WTC11 (cell line): ENCODE data around the gene ETV6. TPM values are rescaled to one million over a fixed set of nuclear protein-coding genes. Genes with fewer than 3 reads are reported as not detected.

Experiments used
- ATAC-seq: fragments of 200-7000 bp; cut with Tn5 transposase; 2 replicates; pipeline ENCODE4 v1.10.0; 2021; ENCODE audit warnings: mild to moderate bottlenecking, moderate library complexity
- CTCF ChIA-PET: fragments of 300-600 bp; sonication (Branson Sonifier 250); formaldehyde crosslinking; loops from one replicate; lab custom pipeline; 2021; ENCODE audit warnings: antibody characterized with exemption; lab: Charles Lee
- POLR2A ChIA-PET: fragments of 350-600 bp; sonication (Branson Sonifier 250); formaldehyde crosslinking; loops from one replicate; lab custom pipeline; 2021; ENCODE audit warnings: antibody characterized with exemption; lab: Charles Lee
- DNase-seq: peaks from one replicate; pipeline ENCODE4 v3.0.0; 2021; ENCODE audit warnings: low spot score
- H3K27ac Mint-ChIP-seq: 2 replicates; pipeline ENCODE4 v1.8.0; 2021; ENCODE audit warnings: mixed read lengths
- H3K27me3 Mint-ChIP-seq: 2 replicates; pipeline ENCODE4 v1.8.0; 2021; ENCODE audit warnings: low read depth, mild to moderate bottlenecking, moderate library complexity, mixed read lengths
- H3K36me3 Mint-ChIP-seq: 2 replicates; pipeline ENCODE4 v1.8.0; 2021; ENCODE audit warnings: mixed read lengths
- H3K4me1 Mint-ChIP-seq: 2 replicates; pipeline ENCODE4 v1.8.0; 2022; ENCODE audit warnings: mixed read lengths
- H3K4me3 Mint-ChIP-seq: 2 replicates; pipeline ENCODE4 v1.8.0; 2021; ENCODE audit warnings: mild to moderate bottlenecking, moderate library complexity, mixed read lengths
- H3K9me3 Mint-ChIP-seq: 2 replicates; pipeline ENCODE4 v1.8.0; 2021; ENCODE audit warnings: mixed read lengths
- CBFB ChIP-seq: sonication (generic); formaldehyde crosslinking; IDR thresholded peaks from 2 replicates; pipeline ENCODE4 v1.8.1; 2022; ENCODE audit warnings: mild to moderate bottlenecking, low read depth, missing genetic modification reagents
- EMX1 ChIP-seq: fragments of 250-450 bp; sonication (Bioruptor Pico); IDR thresholded peaks from 2 replicates; pipeline ENCODE4 v1.8.0; 2021; ENCODE audit warnings: mild to moderate bottlenecking
- ESRRA ChIP-seq: sonication (generic); formaldehyde crosslinking; IDR thresholded peaks from 2 replicates; pipeline ENCODE4 v1.8.1; 2022; ENCODE audit warnings: mild to moderate bottlenecking, missing genetic modification reagents, borderline replicate concordance
- FOXP1 ChIP-seq: sonication (generic); formaldehyde crosslinking; IDR thresholded peaks from 2 replicates; pipeline ENCODE4 v1.8.0; 2022; ENCODE audit warnings: missing genetic modification reagents, mild to moderate bottlenecking, moderate library complexity, borderline replicate concordance
- GABPB1 ChIP-seq: sonication (generic); formaldehyde crosslinking; IDR thresholded peaks from 2 replicates; pipeline ENCODE4 v1.8.1; 2023; ENCODE audit warnings: mild to moderate bottlenecking, missing genetic modification reagents
- GTF2I ChIP-seq: fragments of 250-450 bp; sonication (Bioruptor Pico); conservative IDR thresholded peaks from 2 replicates; pipeline ENCODE4 v1.4.0; 2021; ENCODE audit warnings: mild to moderate bottlenecking
- MXD4 ChIP-seq: fragments of 250-450 bp; sonication (Bioruptor Pico); IDR thresholded peaks from 2 replicates; pipeline ENCODE4 v1.8.0; 2021; ENCODE audit warnings: mild to moderate bottlenecking, moderate library complexity, borderline replicate concordance
- NR2C2 ChIP-seq: sonication (generic); formaldehyde crosslinking; IDR thresholded peaks from 2 replicates; pipeline ENCODE4 v1.8.0; 2022; ENCODE audit warnings: mild to moderate bottlenecking, missing genetic modification reagents
- ZBTB21 ChIP-seq: sonication (generic); formaldehyde crosslinking; IDR thresholded peaks from 2 replicates; pipeline ENCODE4 v1.8.1; 2023; ENCODE audit warnings: mild to moderate bottlenecking, missing genetic modification reagents, borderline replicate concordance
- ZNF121 ChIP-seq: sonication (generic); formaldehyde crosslinking; IDR thresholded peaks from 2 replicates; pipeline ENCODE4 v1.8.0; 2023; ENCODE audit warnings: missing genetic modification reagents
- total RNA-seq: library from RNA; stranded (reverse); gene quantifications from 3 replicates; pipeline ENCODE4 v1.2.3, GENCODE V29; 2021
- TF ChIP-seq, protein P1 (sequence below): sonication (generic); formaldehyde crosslinking; IDR thresholded peaks from 2 replicates; pipeline ENCODE4 v1.8.0; 2022; ENCODE audit warnings: missing genetic modification reagents
- TF ChIP-seq, protein P2 (sequence below): sonication (generic); formaldehyde crosslinking; IDR thresholded peaks from 2 replicates; pipeline ENCODE4 v1.8.1; 2022; ENCODE audit warnings: missing genetic modification reagents, borderline replicate concordance
- TF ChIP-seq, protein P3 (sequence below): fragments of 250-450 bp; sonication (Bioruptor Pico); IDR thresholded peaks from 2 replicates; pipeline ENCODE4 v2.1.2; 2022; ENCODE audit warnings: mild to moderate bottlenecking, moderate library complexity
- TF ChIP-seq, protein P4 (sequence below): fragments of 250-450 bp; sonication (Bioruptor Pico); IDR thresholded peaks from 2 replicates; pipeline ENCODE4 v1.8.0; 2021; ENCODE audit warnings: mild to moderate bottlenecking
- TF ChIP-seq, protein P5 (sequence below): sonication (generic); formaldehyde crosslinking; IDR thresholded peaks from 2 replicates; pipeline ENCODE4 v1.8.0; 2022; ENCODE audit warnings: mild to moderate bottlenecking, missing genetic modification reagents
- TF ChIP-seq, protein P6 (sequence below): sonication (generic); formaldehyde crosslinking; IDR thresholded peaks from 2 replicates; pipeline ENCODE4 v1.8.1; 2023; ENCODE audit warnings: mild to moderate bottlenecking, missing genetic modification reagents, moderate library complexity

The ETV6 gene
- total RNA-seq, 1 experiment from 2014 or later = 23.5 TPM

DNA sequence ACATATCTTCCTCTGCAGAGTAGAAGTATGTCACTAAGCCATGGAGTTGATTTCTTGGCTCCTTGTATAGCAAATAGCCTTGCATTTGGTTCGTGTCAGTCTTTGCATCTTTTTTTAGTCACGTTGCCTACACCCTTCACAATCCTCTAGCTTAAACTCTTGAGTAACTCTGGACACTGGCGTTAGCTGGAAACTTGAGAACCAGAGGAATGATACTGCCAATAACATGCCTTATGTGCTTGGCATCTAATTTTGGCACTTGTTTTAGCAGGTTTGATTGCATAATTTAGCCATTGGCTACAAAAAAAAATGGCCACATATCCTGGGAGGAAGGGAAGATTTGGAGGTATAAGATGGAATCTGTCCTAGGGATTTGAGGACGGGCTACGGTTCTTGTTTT lies 136.2 kb downstream of the ETV6 start:
- Mint-ChIP-seq H3K36me3 (no peaks in the 10 kb centered on the region), H3K9me3 (peaks cover 5% of the 10 kb centered on the region), H3K27ac (peak overlapping the region; percentile 40; the same call in 1 of the 2 replicates), H3K27me3 (no peaks in the 10 kb centered on the region), H3K4me1 (peaks cover 51% of the 10 kb centered on the region), H3K4me3 (no peak overlapping the region)
- no peak for DNase-seq
- TF ChIP-seq, protein P1, sequence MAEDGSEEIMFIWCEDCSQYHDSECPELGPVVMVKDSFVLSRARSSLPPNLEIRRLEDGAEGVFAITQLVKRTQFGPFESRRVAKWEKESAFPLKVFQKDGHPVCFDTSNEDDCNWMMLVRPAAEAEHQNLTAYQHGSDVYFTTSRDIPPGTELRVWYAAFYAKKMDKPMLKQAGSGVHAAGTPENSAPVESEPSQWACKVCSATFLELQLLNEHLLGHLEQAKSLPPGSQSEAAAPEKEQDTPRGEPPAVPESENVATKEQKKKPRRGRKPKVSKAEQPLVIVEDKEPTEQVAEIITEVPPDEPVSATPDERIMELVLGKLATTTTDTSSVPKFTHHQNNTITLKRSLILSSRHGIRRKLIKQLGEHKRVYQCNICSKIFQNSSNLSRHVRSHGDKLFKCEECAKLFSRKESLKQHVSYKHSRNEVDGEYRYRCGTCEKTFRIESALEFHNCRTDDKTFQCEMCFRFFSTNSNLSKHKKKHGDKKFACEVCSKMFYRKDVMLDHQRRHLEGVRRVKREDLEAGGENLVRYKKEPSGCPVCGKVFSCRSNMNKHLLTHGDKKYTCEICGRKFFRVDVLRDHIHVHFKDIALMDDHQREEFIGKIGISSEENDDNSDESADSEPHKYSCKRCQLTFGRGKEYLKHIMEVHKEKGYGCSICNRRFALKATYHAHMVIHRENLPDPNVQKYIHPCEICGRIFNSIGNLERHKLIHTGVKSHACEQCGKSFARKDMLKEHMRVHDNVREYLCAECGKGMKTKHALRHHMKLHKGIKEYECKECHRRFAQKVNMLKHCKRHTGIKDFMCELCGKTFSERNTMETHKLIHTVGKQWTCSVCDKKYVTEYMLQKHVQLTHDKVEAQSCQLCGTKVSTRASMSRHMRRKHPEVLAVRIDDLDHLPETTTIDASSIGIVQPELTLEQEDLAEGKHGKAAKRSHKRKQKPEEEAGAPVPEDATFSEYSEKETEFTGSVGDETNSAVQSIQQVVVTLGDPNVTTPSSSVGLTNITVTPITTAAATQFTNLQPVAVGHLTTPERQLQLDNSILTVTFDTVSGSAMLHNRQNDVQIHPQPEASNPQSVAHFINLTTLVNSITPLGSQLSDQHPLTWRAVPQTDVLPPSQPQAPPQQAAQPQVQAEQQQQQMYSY = no peak
- TF ChIP-seq, protein P2, sequence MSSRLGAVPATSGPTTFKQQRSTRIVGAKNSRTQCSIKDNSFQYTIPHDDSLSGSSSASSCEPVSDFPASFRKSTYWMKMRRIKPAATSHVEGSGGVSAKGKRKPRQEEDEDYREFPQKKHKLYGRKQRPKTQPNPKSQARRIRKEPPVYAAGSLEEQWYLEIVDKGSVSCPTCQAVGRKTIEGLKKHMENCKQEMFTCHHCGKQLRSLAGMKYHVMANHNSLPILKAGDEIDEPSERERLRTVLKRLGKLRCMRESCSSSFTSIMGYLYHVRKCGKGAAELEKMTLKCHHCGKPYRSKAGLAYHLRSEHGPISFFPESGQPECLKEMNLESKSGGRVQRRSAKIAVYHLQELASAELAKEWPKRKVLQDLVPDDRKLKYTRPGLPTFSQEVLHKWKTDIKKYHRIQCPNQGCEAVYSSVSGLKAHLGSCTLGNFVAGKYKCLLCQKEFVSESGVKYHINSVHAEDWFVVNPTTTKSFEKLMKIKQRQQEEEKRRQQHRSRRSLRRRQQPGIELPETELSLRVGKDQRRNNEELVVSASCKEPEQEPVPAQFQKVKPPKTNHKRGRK = no peak
- TF ChIP-seq ZBTB21 = no peak
- no peak for TF ChIP-seq EMX1 (CRISPR knock-in tag)
- no peak for TF ChIP-seq ESRRA (CRISPR knock-in tag)
- TF ChIP-seq MXD4 (CRISPR knock-in tag) = no peak
- no peak for TF ChIP-seq GTF2I (CRISPR knock-in tag)
- TF ChIP-seq, protein P3, sequence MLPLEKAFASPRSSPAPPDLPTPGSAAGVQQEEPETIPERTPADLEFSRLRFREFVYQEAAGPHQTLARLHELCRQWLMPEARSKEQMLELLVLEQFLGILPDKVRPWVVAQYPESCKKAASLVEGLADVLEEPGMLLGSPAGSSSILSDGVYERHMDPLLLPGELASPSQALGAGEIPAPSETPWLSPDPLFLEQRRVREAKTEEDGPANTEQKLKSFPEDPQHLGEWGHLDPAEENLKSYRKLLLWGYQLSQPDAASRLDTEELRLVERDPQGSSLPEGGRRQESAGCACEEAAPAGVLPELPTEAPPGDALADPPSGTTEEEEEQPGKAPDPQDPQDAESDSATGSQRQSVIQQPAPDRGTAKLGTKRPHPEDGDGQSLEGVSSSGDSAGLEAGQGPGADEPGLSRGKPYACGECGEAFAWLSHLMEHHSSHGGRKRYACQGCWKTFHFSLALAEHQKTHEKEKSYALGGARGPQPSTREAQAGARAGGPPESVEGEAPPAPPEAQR (CRISPR knock-in tag) = no peak
- TF ChIP-seq, protein P4, sequence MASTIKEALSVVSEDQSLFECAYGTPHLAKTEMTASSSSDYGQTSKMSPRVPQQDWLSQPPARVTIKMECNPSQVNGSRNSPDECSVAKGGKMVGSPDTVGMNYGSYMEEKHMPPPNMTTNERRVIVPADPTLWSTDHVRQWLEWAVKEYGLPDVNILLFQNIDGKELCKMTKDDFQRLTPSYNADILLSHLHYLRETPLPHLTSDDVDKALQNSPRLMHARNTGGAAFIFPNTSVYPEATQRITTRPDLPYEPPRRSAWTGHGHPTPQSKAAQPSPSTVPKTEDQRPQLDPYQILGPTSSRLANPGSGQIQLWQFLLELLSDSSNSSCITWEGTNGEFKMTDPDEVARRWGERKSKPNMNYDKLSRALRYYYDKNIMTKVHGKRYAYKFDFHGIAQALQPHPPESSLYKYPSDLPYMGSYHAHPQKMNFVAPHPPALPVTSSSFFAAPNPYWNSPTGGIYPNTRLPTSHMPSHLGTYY (CRISPR knock-in tag) = no peak
- no peak for TF ChIP-seq GABPB1 (CRISPR knock-in tag)
- no peak for TF ChIP-seq NR2C2 (CRISPR knock-in tag)
- no peak for TF ChIP-seq FOXP1 (CRISPR knock-in tag)
- TF ChIP-seq, protein P5, sequence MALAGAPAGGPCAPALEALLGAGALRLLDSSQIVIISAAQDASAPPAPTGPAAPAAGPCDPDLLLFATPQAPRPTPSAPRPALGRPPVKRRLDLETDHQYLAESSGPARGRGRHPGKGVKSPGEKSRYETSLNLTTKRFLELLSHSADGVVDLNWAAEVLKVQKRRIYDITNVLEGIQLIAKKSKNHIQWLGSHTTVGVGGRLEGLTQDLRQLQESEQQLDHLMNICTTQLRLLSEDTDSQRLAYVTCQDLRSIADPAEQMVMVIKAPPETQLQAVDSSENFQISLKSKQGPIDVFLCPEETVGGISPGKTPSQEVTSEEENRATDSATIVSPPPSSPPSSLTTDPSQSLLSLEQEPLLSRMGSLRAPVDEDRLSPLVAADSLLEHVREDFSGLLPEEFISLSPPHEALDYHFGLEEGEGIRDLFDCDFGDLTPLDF = no peak
- no peak for TF ChIP-seq CBFB
- no peak for TF ChIP-seq ZNF121 (CRISPR knock-in tag)
- TF ChIP-seq, protein P6, sequence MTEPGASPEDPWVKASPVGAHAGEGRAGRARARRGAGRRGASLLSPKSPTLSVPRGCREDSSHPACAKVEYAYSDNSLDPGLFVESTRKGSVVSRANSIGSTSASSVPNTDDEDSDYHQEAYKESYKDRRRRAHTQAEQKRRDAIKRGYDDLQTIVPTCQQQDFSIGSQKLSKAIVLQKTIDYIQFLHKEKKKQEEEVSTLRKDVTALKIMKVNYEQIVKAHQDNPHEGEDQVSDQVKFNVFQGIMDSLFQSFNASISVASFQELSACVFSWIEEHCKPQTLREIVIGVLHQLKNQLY (CRISPR knock-in tag) = no peak
- no peak for ATAC-seq
- ChIA-PET POLR2A (no interaction called here), CTCF (interaction anchor here (0.8 kb wide), 1 partner anchor 251 kb away, joined by 3 read pairs; no protein-coding TSS in a partner anchor)
